Measurements from ENCODE around the gene EXPH5.

GRCh38 chr11:108618529-108618928 is 25.0 kb upstream of the EXPH5 start:
- TF ChIP-seq POLR2A (IDR thresholded peaks at IDR 0.05), result no peak
- TF ChIP-seq CTCF (IDR thresholded peaks at IDR 0.05), result no peak

Data from uterus (tissue), 2 donors.